CD4-positive, alpha-beta T cell treated with Interleukin-10 for 1 hour (primary cell): ENCODE measurements around the gene TMED4.
"Not testable (repeated sequence)": the region's sequence is repeated elsewhere in the genome, so short reads cannot be mapped to it uniquely, and the experiment has no call there.

ENCODE experiments used
- DNase-seq: peaks from one replicate; pipeline ENCODE4 v3.0.0-alpha.2; 2020

Gene TMED4

DNA sequence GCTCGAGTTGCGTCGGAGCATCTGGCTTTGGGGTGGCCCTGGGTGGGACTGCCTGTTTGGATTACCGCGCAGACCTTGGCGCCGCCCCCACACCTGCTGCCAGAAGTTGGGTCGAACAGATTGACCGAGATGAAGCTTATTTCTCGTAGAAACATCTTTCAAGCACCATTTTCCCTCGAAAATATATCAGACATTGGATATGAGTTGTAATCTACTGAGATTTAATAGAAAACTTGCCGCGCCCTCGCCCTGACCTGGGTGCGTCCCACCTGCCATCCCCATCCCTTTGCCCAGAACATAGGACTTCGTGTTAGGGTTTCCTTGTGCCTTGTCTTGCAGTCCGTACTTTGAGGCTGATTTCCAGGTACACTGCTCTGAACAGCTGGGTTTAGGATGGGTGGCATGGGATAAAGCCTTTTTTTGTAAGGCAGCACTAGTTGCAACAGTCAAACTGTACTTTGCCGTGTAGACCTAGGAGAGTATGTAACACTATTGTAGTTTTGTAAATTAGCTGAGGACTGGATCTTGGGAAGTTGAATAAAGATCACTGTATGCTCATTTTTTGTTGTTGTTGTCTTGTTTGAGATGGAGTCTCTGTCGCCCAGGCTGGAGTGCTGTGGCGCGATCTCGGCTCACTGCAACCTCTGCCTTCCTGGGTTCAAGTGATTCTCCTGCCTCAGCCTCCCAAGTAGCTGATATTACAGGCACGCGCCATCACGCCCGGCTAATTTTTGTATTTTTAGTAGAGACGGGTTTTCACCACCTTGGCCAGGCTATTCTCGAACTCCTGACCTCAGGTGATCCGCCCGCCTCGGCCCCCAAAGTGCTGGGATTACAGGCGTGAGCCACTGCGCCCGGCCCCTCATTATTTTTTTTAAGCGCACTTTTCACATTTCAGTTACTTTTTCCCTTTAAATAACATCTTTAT is 25.4 kb upstream of the TMED4 start:
- DNase-seq, result no peak

DNA sequence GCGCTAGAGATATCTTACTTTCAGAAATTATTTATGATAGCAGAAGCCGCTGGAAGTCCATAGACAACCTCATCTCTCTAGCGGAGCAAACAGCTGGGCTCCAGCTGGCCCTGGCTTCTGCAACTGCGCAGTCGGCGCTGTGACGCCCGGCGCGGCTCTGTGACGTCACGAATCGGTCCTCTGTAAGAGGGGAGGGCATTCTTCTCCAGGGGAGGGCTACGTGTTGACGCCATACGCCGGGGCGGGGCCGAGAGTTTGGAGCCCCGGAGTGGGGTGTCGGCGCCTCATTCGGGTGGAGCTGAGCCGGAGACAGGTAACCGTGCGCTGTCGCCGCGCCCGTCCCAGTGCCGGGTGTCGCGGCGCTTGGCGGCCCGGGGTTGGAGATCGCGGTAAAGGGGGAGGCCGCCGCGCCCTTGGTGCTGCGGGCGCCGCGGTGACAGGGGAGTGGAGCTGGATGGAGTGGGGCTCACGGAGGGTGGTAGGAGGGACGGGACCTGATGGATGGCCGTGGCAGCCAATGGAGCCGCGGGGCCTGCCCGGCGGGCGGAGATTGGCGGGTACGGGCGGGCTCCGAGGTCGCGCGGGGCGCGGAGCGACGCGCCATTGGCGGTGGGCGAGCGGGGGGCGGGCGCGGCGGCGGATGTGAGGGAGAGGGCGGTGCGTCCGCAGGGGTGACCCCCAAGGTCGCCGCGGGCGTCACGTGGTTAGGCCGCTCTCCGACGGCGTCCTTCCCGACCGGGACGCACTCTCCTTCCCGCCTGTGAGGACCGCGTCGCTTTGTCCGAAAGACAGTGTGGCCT is 24.5 kb upstream of the TMED4 start, which contains the start of gene OGDH:
Gene OGDH, plus strand, starts transcription at position 287 of the 800 bp plus-strand sequence. CDS start 17,717 bp downstream, outside the sequence.
- DNase-seq, result peak; percentile 98

DNA sequence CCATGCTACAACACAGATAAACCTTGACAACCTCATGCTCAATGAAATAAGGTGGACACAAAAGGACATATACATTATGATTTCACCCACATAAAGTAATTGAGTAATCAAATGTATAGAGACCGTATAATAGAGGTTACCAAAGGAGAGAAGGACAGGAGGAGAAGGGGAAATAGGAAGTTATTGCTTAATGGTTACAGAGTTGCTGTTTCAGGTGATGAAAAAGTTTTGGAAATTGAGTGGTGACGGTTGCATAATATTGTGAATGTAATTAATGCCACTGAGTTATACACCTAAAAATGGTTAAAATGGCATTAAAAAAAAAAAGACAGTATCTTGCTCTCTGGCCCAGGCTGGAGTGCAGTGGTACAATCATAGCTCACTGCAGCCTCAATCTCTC is 22.9 kb upstream of the TMED4 start:
- DNase-seq, result no peak

DNA sequence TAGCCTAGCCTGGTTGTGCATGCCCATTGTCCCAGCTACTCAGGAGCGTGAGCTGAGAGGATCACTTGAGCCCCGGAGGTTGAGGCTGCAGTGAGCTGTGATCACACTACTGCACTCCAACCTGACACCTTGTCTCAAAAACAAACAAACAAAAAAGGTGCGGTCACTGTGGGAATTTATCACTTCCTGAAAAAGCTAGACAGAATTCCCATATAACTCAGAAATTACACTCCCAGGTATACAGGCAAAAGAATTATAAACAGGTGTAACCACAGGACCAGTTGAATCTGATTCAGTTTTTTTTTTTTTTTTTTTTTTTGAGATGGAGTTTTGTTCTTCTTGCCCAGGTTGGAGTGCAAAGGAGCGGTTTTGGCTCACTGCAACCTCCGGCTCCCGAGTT is 21.2 kb upstream of the TMED4 start:
- DNase-seq, result no peak

DNA sequence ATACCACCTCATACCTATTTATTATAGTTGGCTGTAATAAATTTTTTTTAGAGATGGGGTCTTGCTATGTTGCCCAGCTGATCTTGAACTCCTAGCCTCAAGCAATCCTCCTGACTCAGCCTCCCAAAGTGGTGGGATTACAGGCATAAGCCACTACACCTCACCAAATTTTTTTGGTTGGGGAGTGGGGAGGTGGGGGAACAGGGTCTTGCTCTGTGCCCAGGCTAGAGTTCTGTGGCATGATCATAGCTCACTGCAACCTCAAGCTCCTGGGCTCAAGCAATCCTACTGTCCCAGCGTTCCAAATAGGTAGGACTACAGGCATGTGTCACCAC is 20.5 kb upstream of the TMED4 start:
- no peak for DNase-seq

DNA sequence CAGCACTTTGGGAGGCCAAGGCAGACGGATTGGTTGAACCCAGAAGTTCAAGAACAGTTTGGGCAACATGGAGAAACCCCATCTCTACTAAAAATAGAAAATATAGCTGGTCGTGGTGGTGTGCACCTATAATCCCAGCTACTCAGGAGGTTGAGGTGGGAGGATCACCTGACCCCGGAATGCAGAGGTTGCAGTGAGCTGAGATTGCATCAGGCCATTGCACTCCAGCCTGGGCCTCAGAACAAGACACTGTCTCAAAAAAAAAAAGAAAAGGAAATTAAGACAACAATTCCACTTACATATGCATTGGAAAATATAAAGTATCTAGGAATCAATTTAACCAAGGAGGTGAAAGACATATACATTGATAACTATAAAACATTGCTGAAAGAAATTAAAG is 17.2 kb upstream of the TMED4 start:
- DNase-seq, result no peak

DNA sequence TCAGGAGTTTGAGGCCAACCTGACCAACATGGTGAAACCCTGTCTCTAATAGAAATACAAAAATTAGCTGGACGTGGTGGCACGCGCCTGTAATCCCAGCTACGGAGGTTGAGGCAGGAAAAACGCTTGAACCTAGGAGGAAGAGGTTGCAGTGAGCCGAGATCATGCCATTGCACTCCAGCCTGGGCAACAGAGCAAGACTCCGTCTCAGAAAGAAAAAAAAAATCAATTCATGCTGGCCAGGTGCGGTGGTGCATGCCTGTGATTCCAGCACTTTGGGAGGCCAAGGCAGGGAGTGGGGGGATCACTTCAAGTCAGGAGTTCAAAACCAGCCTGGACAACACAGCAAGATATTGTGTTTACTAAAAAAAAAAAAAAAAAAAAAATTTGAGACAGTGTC is 15.2 kb upstream of the TMED4 start:
- DNase-seq, result not testable (repeated sequence)

DNA sequence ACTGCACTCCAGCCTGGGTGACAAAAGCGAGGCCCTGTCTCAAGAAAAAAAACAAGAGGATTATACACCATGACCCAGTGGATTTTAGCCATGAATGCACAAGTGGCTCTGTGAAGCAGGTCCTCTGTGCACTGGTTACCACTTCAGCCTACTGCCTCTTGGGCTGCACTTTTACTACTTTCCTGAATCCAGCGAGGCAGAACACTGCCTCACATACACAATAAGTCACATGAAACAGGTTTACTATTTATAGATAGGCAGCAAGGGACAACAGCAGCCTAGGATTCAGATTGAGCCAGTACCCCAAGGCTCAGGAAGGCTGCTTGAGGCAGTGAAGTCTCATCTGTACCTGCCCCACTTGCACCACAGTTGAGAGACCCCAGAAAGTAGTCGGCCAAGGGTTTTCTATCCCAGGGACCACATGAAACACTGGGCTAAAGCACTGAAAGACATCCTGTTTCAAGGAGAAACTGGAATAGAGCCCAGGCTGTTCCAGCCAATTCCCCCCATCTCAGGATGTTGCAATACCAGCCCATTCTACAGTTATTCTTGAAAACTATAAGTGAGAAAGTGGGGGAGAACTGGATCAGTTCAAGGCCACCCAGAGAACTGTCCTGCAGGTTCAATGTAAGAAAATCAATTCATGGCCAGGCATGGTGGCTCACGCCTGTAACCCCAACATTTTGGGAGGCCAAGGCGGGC is 14.1 kb upstream of the TMED4 start:
- no peak for DNase-seq

DNA sequence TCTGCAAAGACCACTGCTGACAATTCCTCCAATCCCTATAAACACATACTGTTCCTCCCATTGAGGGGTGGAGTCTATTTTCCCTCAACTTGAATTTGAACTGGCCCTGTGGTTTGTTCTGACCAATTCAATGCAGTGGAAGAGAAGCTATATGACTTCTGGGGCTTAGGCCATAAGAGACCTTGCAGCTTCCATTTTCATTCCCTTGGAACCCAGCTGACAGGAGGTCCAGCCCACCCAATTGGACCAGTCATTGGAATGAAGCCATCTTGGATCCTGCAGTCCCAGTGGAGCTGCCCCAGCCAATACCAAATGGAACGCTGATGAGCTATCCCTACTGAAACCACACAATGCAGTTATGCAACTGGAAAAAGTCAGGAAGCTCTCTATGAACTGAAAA is 8.9 kb upstream of the TMED4 start:
- no peak for DNase-seq

DNA sequence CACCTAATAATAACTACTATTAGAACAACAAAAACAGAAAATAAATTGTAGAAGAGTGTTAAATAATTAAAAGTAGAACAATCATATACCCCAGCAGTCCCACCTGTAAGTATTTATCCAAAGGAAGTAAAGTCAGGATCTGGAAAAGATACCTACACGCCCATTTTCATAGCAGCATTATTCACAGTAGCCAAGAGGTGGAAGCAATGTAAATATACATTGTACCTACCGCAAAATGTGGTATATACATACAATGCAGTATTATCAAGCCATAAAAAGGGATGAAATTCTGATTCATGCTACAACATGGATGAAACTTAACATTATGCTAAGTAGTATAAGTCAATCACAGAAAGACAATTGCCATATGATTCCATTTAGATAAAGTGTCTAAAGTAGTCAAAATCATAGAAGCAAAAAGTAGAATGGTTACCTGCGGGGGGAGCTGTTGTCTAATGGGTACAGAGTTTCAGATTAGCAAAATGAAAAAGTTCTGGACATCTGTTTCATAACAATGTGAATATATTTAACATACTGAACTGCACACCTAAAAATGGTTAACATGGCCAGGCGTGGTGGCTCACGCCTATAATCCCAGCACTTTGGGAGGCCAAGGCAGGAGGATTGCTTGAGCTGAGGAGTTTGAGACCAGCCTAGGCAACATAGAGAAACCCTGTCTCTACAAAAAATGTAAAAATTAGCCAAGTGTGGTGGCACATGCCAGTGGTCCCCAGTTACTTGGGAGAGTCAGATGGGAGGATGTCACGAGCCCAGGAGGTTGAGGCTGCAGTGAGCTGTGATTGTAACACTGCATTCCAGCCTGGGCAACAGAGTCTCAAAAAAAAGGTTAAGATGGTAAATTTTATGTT is 6.0 kb upstream of the TMED4 start:
- DNase-seq, result peak; percentile 80

DNA sequence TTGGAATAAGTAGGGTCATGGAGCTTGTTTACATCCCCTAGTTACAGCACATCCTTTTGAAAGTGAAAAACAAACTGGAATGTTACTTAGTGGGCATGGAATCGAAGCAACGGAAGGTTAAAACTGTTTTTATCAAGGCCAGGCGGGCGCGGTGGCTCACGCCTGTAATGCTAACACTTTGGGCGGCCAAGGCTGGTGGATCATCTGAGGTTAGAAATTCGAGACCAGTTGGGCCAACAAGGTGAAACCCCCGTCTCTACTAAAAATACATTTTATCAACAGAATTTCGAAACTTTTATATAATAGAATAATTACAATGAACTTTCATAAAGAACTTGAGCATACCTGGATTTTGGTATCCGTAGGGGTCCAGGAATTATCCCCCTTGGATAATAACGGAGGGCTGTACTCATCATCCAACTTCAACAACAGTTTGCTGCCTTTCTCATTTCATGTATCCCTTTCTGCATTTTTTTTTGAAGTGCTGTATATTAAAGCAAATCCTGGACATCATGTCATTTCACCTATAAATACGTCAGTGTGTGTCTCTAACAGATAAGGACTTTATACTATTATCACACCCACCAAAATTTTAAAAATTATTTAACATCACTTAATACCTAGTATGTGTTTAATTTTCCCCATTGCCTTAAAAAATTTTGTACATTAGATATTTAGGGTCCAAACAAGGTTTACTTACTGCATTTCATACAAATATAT is 1.3 kb upstream of the TMED4 start:
- DNase-seq, result no peak

DNA sequence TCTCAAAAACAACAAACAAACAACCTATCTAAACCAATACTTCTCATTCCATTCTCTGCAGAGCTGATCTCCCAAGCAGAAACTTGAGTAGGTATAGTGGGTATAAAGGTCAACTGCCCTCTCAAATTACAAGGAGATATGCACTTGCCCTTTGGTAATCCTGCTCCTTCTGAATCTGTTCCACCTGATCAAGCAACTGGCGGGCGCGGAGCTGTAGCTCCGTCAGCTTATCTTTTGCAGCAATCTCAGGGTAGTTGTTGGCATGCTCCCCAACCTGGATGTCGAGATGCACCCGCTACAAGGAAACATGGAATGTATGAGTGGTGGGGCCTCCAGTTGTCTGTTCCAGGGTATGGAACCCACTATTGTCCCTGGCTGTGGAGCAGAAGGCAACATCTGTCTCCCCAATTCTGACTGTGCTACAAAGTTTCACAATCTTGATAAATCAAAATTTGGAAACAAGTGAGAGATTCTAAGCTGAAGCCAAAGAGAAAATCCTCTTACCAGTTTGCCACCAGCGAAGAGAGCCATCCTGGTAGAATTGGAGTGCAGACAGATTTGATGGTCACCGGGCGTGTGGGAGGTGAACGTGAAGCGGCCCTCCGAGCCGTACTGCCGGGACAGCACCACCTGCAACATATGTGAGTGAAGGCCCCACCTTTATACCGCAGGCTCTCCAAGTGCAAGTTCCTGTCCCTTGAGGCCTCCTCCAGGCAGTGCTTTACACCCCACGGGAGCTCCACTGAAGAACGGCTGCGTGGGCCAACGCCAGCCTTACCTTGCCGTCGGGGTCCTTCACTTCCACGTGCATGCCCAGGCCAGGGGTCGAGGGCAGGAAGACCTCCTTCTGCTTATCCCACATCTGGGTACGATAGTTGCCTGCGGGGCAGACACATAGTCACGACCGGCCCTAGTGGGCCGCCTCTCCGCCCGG is 819 bp downstream of the TMED4 start:
- DNase-seq, result peak; percentile 61

DNA sequence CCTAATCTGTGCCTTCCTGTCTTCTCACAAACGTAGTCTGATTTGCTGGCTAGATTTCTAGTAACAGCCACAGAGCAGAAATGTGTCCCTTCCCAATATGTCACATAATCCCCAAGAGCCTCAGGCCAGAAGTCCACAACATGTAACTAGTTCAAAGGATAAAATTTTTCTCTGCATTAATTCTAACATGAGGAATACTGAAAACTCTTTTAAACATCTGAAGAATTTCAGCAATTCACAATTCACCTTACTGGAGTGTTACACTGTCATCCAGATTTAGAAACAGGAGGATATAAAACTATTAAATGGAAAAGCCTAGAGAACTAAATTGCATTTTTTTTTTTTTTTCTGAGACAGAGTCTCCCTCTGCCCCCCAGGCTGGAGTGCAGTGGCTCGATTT is 5.8 kb downstream of the TMED4 start:
- no peak for DNase-seq

DNA sequence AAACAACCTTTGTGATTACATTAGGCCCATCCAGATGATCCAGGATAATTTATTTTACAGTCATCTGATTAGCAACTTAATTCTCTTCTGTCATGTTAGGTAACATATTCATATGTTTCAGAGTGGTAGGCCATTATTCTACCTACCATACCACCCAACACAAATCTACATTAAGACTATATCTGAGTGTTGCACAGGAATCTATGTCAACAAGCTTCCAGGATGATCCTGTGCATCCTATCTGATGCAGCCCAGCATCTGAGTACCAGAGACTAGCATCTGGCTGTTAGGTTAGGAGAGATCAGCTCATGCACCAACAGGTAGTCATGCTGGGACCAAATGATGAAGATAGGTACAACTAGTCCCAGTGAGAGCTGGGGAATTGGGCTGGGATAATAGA is 7.0 kb downstream of the TMED4 start:
- no peak for DNase-seq

DNA sequence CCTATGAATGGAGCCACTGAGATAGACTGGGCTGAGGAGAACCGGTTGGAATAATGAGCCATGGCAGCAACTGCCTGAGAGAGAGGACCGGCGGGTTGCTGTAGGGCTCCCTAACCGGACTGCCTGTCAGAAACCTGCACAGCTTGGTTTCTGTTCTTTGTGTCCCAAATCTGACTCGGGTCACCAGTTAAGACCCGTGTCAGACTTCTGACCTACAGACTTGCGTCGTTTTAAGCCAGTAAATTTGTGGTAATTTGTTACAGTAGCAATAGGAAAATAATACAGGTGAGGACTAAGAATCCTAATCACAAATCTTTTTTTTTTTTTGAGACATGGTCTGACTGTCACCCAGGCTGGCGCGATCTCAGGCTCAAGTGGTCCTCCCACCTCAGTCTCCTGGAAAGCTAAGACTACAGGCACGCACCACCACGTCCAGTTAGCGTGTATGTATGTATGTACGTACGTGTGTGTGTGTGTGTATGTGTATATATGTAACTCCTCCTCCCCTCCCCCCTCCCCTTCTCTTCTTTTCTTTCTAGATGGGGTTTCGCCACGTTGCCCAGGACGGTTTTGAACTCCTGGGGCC is 7.7 kb downstream of the TMED4 start:
- DNase-seq, result no peak

DNA sequence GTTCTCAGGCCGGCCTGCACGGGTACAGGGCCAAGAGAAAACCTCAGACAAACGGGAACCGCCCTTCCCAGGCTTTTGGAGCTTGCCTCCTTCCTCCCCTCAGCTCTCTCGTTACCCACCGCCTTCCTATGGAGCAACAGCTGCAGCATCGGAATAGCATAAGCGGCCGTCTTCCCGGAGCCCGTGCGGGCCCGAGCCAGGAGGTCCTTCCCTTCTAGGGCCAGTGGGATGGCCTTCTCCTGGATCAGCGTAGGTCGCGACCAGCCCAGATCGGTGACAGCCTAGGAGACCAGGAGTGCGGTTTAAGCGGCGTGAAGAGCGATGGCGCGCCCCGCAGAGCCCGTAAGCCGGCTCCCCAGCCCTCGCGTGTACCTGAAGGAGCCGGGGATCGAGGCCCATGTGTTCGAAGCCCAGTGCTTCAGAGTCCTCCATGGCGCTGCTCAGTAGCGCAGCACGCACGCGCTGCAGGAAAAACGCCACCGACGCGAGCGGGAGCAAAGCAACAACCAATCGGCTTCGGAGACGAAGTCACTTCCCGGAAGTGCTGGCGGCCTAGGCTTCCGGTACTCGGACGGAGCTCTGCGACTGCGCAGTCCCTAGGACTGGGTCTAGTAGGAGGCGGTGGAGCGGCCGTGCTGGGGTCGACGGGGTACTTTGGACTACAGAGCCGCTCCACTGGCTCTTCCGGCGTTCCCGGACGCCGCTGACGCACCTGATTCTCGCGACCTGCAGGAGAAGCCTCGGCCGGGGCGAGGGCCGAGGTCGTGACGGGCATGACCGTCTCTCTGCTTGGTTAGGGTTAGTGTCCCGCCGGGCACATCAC is 8.4 kb downstream of the TMED4 start, which contains the start of gene DDX56:
Gene DDX56, minus strand, starts transcription at position 445 of the 823 bp plus-strand sequence. Its CDS starts 13 bp downstream, at position 432.
- peak; percentile 95 for DNase-seq

DNA sequence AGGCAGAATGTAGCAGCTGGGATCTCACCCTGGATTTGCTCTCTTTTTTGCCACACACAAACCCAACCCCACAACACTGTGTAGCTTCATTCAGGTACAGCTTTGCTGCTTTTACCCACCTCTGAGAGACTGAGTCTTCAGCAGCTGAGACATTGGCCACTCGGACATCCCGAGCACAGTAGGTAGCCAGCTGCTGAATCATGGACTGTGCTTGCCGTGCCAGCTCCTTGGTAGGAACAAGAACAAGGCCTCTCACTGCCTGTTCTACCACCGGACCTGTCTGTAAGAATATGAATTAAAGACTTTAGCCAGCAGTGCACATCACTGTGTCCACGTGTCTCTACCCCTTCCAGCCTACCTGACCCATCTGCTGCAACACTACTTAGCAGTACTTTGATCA is 9.3 kb downstream of the TMED4 start:
- no peak for DNase-seq

DNA sequence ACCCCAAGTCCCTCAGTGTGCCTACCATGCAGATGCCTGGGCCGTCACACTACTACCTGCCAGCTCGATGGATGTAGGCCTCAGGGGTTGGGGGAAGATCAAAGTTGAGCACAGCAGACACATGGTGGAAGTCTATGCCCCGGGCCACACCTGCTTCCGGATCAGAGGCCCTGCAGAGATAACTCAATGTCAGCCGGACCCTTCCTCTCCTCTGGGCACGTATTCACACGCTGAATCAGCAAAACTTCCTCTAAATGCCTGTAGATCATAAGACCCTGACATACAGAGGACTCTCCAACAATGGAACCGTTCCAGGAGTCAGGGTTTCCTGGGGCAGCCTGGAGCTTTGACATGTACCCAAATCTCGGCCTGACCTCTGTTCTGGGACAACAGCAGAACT is 12.1 kb downstream of the TMED4 start:
- no peak for DNase-seq
